IPS-18c (cell line): ENCODE data around the gene STIM2.
"Not testable (repeated sequence)": the region's sequence is repeated elsewhere in the genome, so short reads cannot be mapped to it uniquely, and the experiment has no call there.

Experiments
- H3K4me3 ChIP-seq: 2 replicates; pipeline ENCODE4 v1.7.0; 2013; ENCODE audit warnings: low read depth, mild to moderate bottlenecking, low read length, moderate library complexity; ENCODE audit not compliant: insufficient read depth
- H3K9me3 ChIP-seq: one replicate; pipeline ENCODE4 v1.6.1; 2013; ENCODE audit warnings: mild to moderate bottlenecking, low read length, moderate library complexity; ENCODE audit not compliant: control insufficient read depth, insufficient read depth

The STIM2 gene

DNA sequence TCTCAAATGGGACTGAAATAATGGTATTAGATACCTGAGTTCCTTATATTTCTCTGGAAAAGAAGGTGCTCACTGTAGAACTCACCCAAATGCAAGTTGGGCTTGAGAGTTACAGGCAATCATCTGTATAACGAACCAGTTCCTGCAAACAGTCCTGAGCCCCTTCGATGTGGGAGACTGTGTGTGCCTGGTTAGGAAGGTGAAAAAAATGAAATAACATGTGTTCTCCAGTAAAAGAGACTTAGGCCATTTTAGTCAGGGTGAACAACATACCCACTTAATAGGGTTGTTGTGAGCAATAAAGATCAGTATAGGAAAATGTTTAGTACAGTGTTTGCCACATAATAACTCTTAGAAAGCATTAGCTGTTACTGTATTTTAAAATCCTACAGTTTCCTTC, 23.4 kb downstream of the STIM2 start:
- peaks cover 2% of the 10 kb centered on the region for H3K9me3 ChIP-seq
- H3K4me3 ChIP-seq, result no peak overlapping the region

DNA sequence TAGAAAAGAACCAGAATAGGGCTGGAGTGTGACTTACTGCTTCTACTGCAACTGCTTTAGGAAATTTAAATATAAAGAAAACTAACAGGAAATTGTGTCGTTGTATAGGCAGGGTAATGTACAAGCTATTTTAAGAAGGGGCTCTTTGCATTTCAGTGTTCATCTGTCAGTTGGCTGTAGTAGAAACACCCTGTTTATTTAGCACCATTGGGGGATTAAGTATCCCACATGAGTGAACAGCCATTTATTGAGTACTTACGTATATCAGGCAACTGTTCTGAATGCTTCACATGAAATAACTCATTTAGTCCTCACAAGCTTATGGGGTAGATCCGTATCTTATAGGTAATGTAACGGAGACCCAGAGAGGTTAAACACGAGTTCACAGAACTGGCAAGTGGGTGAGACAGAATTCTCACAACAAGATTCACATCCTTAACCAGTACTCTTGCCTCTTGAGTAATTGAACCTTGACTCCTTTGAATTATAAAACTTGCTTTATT, 23.9 kb downstream of the STIM2 start:
- H3K9me3 ChIP-seq, result peaks cover 4% of the 10 kb centered on the region
- H3K4me3 ChIP-seq, result no peak overlapping the region

DNA sequence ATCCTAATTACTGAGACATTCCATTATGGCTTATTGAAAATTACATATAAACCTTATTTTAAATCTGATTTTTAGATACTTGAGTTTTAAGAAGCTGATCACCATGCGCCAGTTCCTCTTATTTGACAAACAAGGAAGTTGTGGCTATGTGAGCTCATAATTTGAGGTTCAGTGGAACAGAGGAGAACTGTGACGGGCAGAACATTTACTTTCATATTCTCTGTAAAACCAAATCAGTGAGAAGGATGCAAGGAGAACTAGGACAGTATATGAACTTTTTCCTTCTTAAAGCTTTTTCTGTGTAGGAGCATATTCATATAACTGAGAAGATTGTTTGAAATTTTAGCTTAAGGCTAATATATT, 25.3 kb downstream of the STIM2 start:
- no peak overlapping the region for H3K4me3 ChIP-seq
- peaks cover 4% of the 10 kb centered on the region for H3K9me3 ChIP-seq

DNA sequence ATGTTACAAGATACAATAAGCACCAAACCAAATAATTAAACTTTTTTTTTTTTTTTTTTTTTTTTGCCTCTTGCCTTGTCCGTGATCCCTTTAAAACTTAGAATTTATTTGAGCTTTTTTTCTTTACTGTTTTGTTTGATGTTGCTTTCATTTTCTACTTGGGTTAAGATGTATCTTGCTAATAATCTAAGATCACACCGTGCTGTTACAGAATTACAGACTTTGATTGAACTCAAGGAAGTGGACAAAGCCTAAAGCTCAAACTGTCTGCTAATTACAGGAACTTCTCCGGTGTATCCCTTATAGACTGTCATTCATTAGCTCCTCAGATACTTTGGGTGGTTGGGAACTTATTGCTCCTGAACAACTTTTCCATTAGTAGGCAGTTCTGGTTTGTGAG, 26.5 kb downstream of the STIM2 start:
- H3K9me3 ChIP-seq, result peaks cover 4% of the 10 kb centered on the region
- H3K4me3 ChIP-seq, result no peak overlapping the region

DNA sequence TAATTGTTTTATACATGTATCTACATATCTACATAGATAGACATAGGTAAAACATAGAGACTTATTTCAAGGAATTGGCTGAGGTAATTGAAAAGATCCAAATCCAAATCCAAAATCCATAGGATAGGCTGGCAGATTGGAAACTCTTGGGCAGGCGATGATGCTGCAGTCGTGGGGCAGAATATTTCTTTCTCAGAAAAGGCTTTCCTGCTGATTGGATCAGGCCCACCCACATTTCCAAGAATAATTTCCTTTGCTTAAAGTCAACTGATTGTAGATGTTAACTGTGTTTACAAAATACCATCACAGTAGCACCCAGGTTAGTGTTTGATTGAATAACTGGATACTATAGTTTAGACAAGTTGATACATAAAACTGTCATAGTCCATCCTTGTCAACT, 27.2 kb downstream of the STIM2 start:
- no peak overlapping the region for H3K4me3 ChIP-seq
- H3K9me3 ChIP-seq, result peaks cover 4% of the 10 kb centered on the region

DNA sequence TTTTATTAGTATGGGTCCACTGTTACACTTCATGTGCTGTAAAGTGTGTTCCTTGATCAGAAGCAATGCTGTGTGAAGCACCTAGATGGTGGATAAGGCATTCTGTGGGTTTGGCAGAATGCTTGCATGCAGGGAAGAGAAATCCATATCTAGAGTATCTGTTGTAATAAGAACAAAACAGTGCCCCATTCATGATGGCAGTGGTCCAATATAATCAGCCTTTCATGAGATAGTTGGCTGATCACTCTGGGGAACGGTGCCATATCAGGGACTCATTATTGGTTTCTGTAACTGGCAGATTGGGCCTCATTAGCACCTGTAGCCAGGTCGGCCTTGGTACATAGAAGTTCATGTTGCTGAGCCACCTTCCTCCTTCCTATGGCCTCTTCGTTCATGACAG, 28.7 kb downstream of the STIM2 start:
- Histone ChIP-seq H3K9me3 (peaks cover 4% of the 10 kb centered on the region), H3K4me3 (no peak overlapping the region)

DNA sequence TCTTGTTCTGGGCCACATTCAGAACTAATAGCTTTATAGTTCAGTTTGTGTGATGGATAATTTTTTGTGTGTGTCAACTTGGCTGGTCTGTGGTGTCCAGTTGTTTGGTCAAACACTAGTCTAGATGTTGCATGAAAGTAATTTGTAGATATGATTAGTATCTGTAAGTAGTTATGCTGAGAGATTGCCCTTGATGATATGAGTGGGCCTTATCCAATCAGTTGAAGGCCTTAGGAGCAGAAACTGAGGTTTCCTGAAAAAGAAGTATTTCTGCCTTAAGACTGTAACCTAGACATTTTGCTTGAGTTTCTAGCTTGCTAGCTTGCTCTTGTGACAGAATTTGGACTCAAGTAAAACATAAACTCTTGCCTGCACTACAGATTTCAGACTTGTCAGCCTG, 30.4 kb downstream of the STIM2 start:
- peaks cover 4% of the 10 kb centered on the region for H3K9me3 ChIP-seq
- H3K4me3 ChIP-seq, result no peak overlapping the region

DNA sequence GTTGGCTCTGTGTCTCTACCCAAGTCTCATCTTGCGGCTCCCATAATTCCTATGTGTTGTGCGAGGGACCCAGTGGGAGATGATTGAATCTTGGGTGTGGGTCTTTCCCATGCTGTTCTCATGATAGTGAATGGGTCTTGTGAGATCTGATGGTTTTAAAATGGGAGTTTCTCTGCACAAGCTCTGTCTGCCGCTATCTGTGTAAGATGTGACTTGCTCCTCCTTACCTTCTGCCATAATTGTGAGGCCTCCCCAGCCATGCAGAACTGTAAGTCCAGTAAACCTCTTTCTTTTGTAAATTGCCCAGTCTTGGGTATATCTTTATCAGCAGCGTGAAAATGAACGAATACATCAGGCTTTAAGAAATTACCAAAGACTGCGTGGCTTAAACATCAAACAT, 31.2 kb downstream of the STIM2 start:
- H3K9me3 ChIP-seq, result peaks cover 4% of the 10 kb centered on the region
- H3K4me3 ChIP-seq, result no peak overlapping the region

DNA sequence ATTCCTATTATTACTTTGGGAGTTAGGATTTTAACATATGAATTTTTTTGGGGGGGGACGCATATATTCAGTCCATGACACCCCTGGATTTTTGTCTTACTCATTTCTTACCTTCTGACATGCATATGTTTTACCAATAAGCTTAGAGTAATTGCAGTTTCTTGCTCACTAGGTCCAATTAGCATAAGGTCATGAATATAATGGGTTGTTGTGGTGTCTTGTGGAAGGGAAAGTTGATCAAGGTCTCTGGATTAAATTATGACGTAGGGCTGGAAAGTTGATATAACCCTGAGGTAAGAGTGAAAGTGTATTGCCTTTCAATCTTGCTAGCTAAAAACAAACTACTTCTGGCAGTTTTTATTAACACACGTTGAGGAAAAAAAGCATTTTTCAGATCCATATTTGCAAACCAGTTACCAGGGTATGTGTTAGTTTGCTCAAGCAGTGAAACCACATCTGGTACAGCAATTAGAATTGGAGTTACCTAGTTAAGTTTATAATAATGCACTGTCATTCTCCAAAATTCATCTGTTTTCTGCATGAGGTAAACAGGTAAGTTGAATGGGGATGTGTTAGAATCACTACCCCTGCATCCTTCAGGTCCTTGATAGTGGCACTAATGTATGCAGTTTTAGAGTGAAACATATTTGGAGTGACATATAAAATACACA, 32.0 kb downstream of the STIM2 start:
- Histone ChIP-seq H3K9me3 (peaks cover 4% of the 10 kb centered on the region), H3K4me3 (no peak overlapping the region)

DNA sequence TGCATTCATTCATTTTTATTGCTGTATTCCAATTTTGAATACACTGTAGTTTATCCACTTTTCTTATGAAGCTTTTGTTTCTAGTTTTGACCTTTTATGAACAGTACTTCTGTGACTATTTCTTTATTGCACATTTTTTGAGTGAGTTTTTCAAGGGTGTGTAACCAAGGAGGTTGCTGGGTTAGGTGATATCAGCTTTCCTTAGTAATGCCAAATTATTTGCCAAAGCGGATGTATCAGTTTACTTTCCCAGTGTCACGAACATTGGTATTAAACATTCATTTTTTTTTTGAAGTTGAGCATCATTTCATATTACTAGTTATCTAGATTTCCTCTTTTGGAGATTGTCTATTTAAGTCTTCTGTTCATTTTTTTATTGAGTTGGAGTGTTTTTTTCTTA, 32.9 kb downstream of the STIM2 start:
- Histone ChIP-seq H3K4me3 (no peak overlapping the region), H3K9me3 (peaks cover 4% of the 10 kb centered on the region)

DNA sequence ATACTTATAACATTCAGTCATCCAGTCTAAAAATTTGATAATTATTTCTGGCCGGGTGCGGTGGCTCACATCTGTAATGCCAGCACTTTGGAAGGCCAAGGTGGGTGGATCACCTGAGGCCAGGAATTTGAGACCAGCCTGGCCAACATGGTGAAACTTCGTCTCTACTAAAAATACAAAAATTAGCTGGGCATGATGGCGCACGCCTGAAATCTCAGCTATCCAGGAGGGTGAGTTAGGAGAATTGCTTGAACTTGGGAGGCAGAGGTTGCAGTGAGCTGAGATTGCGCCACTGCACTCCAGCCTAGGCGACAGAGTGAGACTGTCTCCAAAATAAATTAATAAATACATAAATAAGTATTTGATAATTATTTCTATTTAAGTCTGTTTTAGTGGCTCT, 34.2 kb downstream of the STIM2 start:
- H3K9me3 ChIP-seq, H3K4me3 ChIP-seq: not testable (repeated sequence)

DNA sequence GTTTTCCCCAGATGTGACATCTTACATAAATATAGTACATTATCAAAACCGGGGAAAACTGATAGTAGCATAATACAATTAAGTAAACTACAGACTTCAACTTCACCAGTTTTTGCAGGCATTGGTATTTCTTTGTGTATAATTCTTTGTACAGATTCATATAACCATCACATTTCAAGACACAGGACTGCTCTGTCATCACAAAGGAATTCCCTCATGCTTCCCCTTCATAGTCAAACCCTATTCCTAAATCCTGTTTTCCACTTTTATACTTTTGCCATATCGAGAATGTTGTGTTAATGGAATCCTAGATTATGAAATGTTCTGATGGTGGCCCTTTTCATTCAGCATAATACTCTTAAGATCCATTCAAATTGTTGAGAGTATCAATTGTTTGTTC, 36.0 kb downstream of the STIM2 start:
- no peak overlapping the region for H3K4me3 ChIP-seq
- H3K9me3 ChIP-seq, result no peaks in the 10 kb centered on the region

DNA sequence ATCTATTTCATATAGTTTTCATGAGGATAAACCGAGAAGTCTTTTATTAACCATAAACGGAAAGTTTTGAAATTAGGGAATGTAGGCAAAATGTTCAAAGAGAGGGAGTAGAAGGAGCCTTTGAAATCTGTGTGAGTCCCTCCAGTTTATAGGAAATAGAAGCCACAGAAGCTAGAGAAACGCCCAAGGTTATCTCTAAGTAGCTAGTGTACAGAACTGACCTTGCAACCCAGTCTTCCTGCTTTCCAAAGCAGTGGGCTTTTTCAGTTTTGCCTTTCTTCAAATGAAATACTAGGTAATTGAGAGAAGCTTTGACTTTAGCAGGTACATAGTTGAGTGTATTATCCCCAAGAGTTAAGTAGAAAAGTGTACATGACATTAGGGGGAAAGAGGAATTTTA, 39.4 kb downstream of the STIM2 start:
- no peak overlapping the region for H3K4me3 ChIP-seq
- no peaks in the 10 kb centered on the region for H3K9me3 ChIP-seq

DNA sequence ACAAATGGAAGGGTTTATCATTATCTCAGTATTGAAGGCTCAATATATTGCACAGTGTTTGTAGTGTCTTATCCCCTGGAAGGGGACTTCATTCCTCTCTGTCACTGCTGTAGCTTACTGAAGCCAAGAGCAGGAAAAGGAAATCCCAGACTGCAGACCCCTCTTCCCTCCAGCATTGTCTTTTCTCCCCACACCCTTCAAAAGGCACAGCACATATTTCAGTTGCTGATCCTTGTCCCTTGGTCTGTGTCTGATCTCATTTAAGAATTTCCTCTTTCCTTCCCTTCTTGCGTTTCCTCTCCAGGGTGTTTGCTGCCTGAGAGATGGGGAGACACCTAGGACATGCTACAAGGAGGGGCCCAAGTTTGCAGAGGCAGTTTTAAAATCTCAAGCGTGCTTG, 40.1 kb downstream of the STIM2 start:
- Histone ChIP-seq H3K9me3 (no peaks in the 10 kb centered on the region), H3K4me3 (no peak overlapping the region)

DNA sequence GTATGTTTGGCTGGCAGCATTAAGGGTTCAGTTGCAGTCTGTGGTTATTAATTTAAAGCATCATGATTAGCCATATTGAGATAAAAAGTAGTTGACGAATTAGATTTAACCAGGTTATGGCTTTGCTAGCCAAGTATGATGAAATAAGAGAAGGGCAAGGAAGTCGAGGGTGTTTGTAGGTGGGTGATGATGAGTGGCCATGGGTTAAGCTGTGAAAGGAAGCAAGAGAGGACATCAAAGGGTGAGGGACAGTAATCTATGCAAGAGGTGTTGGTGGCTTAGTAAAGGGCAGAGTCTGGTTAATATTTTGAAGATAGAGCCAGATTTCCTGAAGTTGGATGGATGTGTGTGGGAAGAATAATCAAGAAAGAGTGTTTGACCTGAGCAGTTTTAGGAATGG, 44.5 kb downstream of the STIM2 start:
- Histone ChIP-seq H3K4me3 (no peak overlapping the region), H3K9me3 (no peaks in the 10 kb centered on the region)

DNA sequence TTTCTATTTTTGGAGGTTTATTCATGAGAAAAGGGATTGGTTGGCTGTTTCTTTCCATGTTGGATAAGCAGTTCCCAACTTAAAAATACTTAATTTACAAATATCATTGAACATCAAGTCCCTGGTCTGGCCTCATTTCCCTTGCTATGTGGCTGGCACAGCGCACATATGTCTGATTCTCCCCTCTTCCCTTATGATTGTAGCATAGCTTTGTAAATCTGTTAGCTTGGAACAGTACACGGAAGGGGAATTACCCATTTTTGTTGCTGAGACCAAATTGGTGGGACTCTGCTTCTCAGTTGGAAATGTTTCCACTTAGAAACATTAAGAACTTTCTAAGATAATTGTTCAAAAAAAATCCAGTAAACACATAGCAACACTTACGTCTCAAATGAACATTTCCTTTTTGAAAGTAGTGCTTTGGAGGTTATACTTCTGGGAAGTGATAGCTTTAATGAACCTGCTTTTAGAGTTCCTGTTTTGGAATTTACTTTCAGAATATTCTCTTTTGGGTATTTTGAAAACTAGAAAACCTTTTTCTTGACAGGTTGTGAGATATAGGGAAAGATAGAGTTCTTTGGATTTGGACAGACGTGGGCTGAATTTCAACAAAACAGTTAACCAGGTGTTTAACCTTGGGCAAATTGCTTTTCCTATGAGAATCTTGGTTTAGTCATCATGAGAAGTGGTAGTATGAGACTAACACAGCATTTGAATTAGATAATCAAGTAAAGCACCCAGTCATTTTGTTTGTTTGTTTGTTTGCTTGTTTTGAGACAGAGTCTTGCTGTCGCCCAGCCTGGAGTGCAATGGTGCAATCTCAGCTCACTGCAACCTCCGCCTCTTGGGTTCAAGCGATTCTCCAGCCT, 47.3 kb downstream of the STIM2 start:
- no peak overlapping the region for H3K4me3 ChIP-seq
- no peaks in the 10 kb centered on the region for H3K9me3 ChIP-seq

DNA sequence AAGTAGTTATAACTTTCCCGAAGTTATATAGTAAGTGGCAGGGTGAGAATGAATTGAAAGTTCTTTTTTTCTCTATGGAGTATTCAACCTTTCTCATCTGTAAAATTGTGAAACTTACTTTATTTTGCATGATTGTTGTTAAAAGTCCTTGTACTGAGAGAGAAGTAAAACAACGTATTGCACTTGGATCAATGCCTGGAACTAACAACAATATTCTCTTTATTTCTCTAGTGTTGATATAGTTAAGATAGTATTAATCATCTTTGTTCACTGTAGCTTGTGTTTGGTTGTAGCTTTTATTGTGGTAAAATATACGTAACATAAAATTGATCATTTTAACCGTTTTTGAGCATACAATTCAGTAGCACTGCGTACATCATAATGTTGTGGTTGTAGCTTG, 48.7 kb downstream of the STIM2 start:
- H3K9me3 ChIP-seq, result no peaks in the 10 kb centered on the region
- H3K4me3 ChIP-seq, result no peak overlapping the region

DNA sequence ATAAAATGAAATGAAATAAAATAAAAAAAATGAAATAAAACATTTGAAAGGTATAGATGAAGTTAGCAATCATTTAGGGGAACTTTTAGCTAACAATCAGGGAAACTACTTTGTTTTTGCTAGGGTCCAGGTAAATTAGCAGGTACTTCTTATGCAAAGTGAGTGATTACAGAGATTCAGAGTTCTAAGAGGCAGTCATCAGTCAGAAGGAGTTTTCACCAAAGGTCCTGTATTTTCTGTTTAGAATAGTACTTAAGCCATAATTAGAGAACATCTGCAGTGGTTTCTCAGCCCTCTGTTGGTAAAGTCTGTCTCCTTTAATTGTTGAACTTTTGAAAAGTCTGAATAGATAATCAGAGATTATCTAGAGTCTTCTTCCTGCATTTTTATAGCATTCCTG, 50.6 kb downstream of the STIM2 start:
- Histone ChIP-seq H3K4me3 (no peak overlapping the region), H3K9me3 (no peaks in the 10 kb centered on the region)
